Measurements from ENCODE around the gene NEU2. TPM values are rescaled to one million over a fixed set of nuclear protein-coding genes. Genes with fewer than 3 reads are reported as not detected.

NEU2 gene
- total and polyA plus RNA-seq, 10 of the 15 experiments (the other 5 are each of a cell fraction or from before 2014, with no cell fraction given): not detected

- in situ Hi-C loops (cut with MboI): no loop called here
- peaks cover 90% of the 10 kb centered on the region for H3K4me1 ChIP-seq (ENCODE audit: control insufficient read depth, insufficient read depth, low read length)
- 44% methylated on average over 11 of the region's 11 CpGs for WGBS (ENCODE audit: insufficient coverage, insufficient replicate concordance, low lambda C conversion rate, missing lambda C conversion rate)
- ChIA-PET RAD21 (ENCODE audit: unreplicated experiment) (interaction anchor here (0.9 to 15.1 kb wide), 7 partner anchors 16 to 160 kb away, joined by 3 to 361 read pairs (median 4); partner anchors contain the start of gene INPP5D), POLR2A (interaction anchor here (1.0 to 11.9 kb wide), 5 partner anchors 10 to 43 kb away, joined by 3 to 271 read pairs (median 27); partner anchors contain the start of gene INPP5D), CTCF (interaction anchor here (0.6 to 5.8 kb wide), 6 partner anchors 9 to 138 kb away, joined by 3 to 68 read pairs (median 4); partner anchors contain the start of gene INPP5D), SMC1A (ENCODE audit: uncharacterized antibody, unreplicated experiment) (interaction anchor here (2.5 to 17.9 kb wide), 5 partner anchors 11 to 62 kb away, joined by 6 to 351 read pairs (median 24); partner anchors contain the start of gene INPP5D)
- H3K79me2 ChIP-seq (ENCODE audit: control insufficient read depth, insufficient read depth, low read length): peaks cover 79% of the 10 kb centered on the region
- no peaks in the 10 kb centered on the region for H3K9me3 ChIP-seq (replicated peaks; ENCODE audit: control insufficient read depth, insufficient read depth, low read length)
- H3K4me2 ChIP-seq (ENCODE audit: control insufficient read depth, insufficient read depth): peak overlapping the region; percentile 95
- FAIRE-seq (no peak), ATAC-seq (no peak), DNase-seq (ENCODE audit: low read depth, low spot score) (no peak)
- peak overlapping the region; percentile 100 for H3K27ac ChIP-seq (ENCODE audit: control insufficient read depth, insufficient read depth)
- H2AFZ ChIP-seq (ENCODE audit: control insufficient read depth, low read depth, low read length): no peak overlapping the region
- intact Hi-C loops (cut with micrococcal nuclease; ENCODE audit: unreplicated experiment): loop anchor here (5.0 kb wide), 2 partner anchors 121 to 171 kb away; partner anchors contain the start of gene ATG16L1
- no peaks in the 10 kb centered on the region for H3K27me3 ChIP-seq (replicated peaks in 1 of 2; ENCODE audit: control insufficient read depth in 2 of 2, insufficient read depth in 2 of 2, low read length in 1 of 2)
- no peaks in the 10 kb centered on the region for H4K20me1 ChIP-seq (ENCODE audit: control insufficient read depth, insufficient read depth)
- peak overlapping the region; percentile 50; the same call in 1 of the 2 replicates for H3K4me3 ChIP-seq
- peak overlapping the region; percentile 90 for H3K9ac ChIP-seq (ENCODE audit: control insufficient read depth, insufficient read depth, low read length)
- BruUV-seq (replicated peaks): no TSS peak
- peaks cover 15 to 27% of the 10 kb centered on the region in 2 experiments for H3K36me3 ChIP-seq (ENCODE audit: control insufficient read depth in 2 of 2, insufficient read depth in 2 of 2, low read length in 1 of 2)
- TF ChIP-seq JUNB (IDR thresholded peaks at IDR 0.05) (no peak), BACH1 (IDR thresholded peaks at IDR 0.05; ENCODE audit: borderline replicate concordance) (peak; percentile 6; the same call in 1 of the 2 replicates), RAD21 (IDR thresholded peaks at IDR 0.05; ENCODE audit: insufficient read depth, low read depth, low read length) (no peak), SMAD5 (IDR thresholded peaks at IDR 0.05; ENCODE audit: low read depth) (no peak), ZNF274 (IDR thresholded peaks at IDR 0.05; ENCODE audit: insufficient read depth, insufficient read length) (no peak), HDAC6 (IDR thresholded peaks at IDR 0.05; ENCODE audit: unreplicated experiment) (no peak), NFXL1 (IDR thresholded peaks at IDR 0.05; ENCODE audit: borderline replicate concordance) (no peak), FOS (IDR thresholded peaks at IDR 0.05; ENCODE audit: borderline replicate concordance, extremely low read depth, insufficient read length) (no peak), ATF2 (IDR thresholded peaks at IDR 0.05; ENCODE audit: low read length) (no peak), MEF2B (IDR thresholded peaks at IDR 0.05; ENCODE audit: partially characterized antibody, poor library complexity, severe bottlenecking) (no peak), BCLAF1 (IDR thresholded peaks at IDR 0.05) (0 out of 2 replicates have a peak, but pooled peaks have one; percentile 25), EP300 (IDR thresholded peaks at IDR 0.05; ENCODE audit: borderline replicate concordance in 1 of 2, control insufficient read depth in 1 of 2, low read depth in 2 of 2, low read length in 2 of 2) (no peak), USF1 (IDR thresholded peaks at IDR 0.05; ENCODE audit: borderline replicate concordance, extremely low read length, insufficient read depth, low read depth, low read length) (no peak), DPF2 (IDR thresholded peaks at IDR 0.05) (peak; percentile 8; the same call in 1 of the 2 replicates)
- TF ChIP-seq, protein P1, sequence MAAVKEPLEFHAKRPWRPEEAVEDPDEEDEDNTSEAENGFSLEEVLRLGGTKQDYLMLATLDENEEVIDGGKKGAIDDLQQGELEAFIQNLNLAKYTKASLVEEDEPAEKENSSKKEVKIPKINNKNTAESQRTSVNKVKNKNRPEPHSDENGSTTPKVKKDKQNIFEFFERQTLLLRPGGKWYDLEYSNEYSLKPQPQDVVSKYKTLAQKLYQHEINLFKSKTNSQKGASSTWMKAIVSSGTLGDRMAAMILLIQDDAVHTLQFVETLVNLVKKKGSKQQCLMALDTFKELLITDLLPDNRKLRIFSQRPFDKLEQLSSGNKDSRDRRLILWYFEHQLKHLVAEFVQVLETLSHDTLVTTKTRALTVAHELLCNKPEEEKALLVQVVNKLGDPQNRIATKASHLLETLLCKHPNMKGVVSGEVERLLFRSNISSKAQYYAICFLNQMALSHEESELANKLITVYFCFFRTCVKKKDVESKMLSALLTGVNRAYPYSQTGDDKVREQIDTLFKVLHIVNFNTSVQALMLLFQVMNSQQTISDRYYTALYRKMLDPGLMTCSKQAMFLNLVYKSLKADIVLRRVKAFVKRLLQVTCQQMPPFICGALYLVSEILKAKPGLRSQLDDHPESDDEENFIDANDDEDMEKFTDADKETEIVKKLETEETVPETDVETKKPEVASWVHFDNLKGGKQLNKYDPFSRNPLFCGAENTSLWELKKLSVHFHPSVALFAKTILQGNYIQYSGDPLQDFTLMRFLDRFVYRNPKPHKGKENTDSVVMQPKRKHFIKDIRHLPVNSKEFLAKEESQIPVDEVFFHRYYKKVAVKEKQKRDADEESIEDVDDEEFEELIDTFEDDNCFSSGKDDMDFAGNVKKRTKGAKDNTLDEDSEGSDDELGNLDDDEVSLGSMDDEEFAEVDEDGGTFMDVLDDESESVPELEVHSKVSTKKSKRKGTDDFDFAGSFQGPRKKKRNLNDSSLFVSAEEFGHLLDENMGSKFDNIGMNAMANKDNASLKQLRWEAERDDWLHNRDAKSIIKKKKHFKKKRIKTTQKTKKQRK (IDR thresholded peaks at IDR 0.05; ENCODE audit: low read depth, low read length): no peak
Measured at GRCh38 chr2:233080836-233081229, 48.4 kb downstream of the NEU2 start.
